ENCODE data around the gene NANOS1.

NANOS1 gene

DNA sequence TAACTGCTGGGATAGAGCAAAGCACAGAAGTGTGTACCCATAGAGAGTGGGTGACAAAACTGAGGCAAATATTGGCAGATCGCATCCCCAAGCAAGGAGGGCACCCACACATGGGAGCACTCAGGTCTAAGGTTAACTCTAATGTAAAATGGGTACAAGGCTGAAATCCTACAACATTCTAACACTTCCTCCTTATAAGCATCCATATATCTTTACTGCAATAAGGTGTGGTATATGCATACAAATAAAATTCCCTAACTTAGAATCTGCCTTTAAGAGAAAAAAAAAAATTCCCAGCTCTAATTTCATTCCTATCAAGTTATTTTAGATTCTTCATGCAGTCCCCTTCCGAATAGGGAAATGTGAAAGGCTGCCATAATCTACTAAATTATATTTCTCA is 32.4 kb downstream of the NANOS1 start:
- Histone ChIP-seq H3K4me3 (ENCODE audit: low read depth, low read length) (no peak overlapping the region), H3K9me3 (ENCODE audit: control insufficient read depth, insufficient read depth, low read length) (no peaks in the 10 kb centered on the region), H3K36me3 (ENCODE audit: control insufficient read depth, insufficient read depth, low read length) (peaks cover 97% of the 10 kb centered on the region), H3K4me1 (ENCODE audit: control insufficient read depth, insufficient read depth, low read length) (no peaks in the 10 kb centered on the region), H3K27ac (ENCODE audit: low read depth, low read length) (no peak overlapping the region), H3K27me3 (ENCODE audit: control insufficient read depth, insufficient read depth, low read length) (no peaks in the 10 kb centered on the region), H3K9ac (ENCODE audit: low read depth, low read length) (no peak overlapping the region)

DNA sequence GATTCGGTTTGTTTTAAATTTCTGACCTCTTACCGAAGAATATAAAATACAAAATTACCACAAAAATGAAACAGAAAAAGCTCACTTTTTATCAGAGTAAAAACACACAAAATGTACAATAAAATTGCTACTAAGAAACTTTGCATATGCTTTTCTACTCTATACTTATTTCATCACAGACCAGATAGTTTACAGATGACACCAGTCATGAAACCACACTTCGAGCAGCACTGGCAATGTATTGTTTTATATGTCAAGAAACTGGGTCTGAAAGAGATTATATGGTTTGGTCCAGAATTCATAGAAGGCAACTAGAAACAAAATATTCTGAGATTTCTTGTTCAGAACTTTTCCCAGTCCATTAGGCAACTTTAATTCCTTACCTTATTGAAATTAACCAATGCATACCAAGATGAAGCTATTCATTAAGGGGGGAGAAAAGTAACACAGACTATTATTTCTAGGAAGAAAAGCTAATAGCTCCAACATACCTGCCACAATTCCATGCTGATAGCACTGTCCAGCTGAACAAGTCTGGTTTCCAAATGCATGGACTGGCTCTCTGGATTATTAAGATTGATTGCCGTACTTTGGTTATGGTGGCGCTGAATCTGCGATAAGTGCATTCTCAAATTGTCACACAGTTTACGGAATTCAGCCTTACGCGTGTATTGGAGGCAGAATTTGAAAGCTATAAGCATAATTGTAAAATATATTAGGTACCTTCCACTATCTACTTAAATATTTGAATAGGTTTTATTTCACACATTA is 41.1 kb downstream of the NANOS1 start:
- Histone ChIP-seq H3K27ac (ENCODE audit: low read depth, low read length) (no peak overlapping the region), H3K27me3 (ENCODE audit: control insufficient read depth, insufficient read depth, low read length) (no peaks in the 10 kb centered on the region), H3K9ac (ENCODE audit: low read depth, low read length) (no peak overlapping the region), H3K36me3 (ENCODE audit: control insufficient read depth, insufficient read depth, low read length) (peaks cover 82% of the 10 kb centered on the region), H3K4me3 (ENCODE audit: low read depth, low read length) (no peak overlapping the region), H3K4me1 (ENCODE audit: control insufficient read depth, insufficient read depth, low read length) (no peaks in the 10 kb centered on the region), H3K9me3 (ENCODE audit: control insufficient read depth, insufficient read depth, low read length) (no peaks in the 10 kb centered on the region)

DNA sequence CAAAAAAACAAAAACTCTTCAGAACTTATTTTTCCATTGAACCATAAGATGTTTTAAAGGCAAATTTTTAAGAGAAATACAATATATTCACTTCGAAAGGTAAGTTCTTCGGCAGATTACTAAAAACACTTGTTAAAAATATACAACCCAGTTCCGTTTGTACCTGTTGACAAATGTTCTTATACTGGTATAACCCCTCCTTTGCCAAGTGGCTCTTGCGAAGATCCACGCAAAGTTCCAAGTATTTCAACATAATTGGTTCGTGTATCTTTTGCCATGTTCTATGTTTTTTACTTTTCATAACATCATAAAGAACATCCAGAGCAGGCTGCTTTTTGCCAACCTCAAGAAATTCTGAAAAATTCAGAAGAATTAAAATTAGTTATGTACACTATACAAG is 44.1 kb downstream of the NANOS1 start:
- Histone ChIP-seq H3K4me3 (ENCODE audit: low read depth, low read length) (no peak overlapping the region), H3K27me3 (ENCODE audit: control insufficient read depth, insufficient read depth, low read length) (no peaks in the 10 kb centered on the region), H3K4me1 (ENCODE audit: control insufficient read depth, insufficient read depth, low read length) (0 out of 2 replicates have a peak, but pooled peaks cover 2% of the 10 kb centered on the region), H3K36me3 (ENCODE audit: control insufficient read depth, insufficient read depth, low read length) (peaks cover 66% of the 10 kb centered on the region), H3K9me3 (ENCODE audit: control insufficient read depth, insufficient read depth, low read length) (no peaks in the 10 kb centered on the region), H3K27ac (ENCODE audit: low read depth, low read length) (no peak overlapping the region), H3K9ac (ENCODE audit: low read depth, low read length) (no peak overlapping the region)

DNA sequence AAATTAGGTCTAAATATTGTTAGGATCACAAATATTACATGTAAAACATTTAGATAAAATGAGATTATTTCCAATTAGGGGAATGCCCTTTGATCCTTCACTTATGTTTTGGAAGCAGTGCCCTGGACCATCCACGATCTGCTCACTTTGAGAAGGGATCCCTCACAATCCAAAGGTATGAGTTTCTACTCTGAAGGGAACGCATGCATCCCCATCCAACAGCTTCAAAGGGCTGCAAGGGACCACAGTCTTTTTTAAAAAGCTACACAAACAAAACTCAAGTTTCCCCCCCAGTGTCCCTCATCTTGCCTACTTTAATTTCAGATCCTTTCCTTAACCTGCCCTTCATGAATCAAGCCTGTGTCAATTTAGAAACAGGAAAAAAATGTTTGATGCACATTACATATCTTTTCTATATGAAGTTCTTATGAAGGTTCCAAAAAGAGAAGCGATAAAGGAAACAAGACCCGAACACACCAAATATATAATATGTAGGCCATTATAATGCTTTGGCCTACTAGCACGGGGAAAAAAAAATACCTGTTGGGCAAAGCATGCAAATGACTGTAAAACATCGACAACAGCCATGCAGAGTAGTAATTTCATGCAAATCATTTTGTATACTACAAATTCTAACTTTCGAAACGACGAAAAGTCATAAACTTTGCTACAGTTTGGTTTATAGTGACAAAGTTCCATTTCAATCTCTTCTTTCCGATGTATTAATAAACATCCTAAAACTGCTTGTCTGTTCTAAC is 49.1 kb downstream of the NANOS1 start:
- H3K27me3 ChIP-seq (ENCODE audit: control insufficient read depth, insufficient read depth, low read length): no peaks in the 10 kb centered on the region
- no peaks in the 10 kb centered on the region for H3K9me3 ChIP-seq (ENCODE audit: control insufficient read depth, insufficient read depth, low read length)
- peak overlapping the region; percentile 99; the same call in 1 of the 2 replicates for H3K9ac ChIP-seq (ENCODE audit: low read depth, low read length)
- 0 out of 2 replicates have a peak, but pooled peaks cover 3% of the 10 kb centered on the region for H3K4me1 ChIP-seq (ENCODE audit: control insufficient read depth, insufficient read depth, low read length)
- no peak overlapping the region for H3K27ac ChIP-seq (ENCODE audit: low read depth, low read length)
- H3K36me3 ChIP-seq (ENCODE audit: control insufficient read depth, insufficient read depth, low read length): peaks cover 15% of the 10 kb centered on the region
- H3K4me3 ChIP-seq (ENCODE audit: low read depth, low read length): peak overlapping the region; percentile 99

DNA sequence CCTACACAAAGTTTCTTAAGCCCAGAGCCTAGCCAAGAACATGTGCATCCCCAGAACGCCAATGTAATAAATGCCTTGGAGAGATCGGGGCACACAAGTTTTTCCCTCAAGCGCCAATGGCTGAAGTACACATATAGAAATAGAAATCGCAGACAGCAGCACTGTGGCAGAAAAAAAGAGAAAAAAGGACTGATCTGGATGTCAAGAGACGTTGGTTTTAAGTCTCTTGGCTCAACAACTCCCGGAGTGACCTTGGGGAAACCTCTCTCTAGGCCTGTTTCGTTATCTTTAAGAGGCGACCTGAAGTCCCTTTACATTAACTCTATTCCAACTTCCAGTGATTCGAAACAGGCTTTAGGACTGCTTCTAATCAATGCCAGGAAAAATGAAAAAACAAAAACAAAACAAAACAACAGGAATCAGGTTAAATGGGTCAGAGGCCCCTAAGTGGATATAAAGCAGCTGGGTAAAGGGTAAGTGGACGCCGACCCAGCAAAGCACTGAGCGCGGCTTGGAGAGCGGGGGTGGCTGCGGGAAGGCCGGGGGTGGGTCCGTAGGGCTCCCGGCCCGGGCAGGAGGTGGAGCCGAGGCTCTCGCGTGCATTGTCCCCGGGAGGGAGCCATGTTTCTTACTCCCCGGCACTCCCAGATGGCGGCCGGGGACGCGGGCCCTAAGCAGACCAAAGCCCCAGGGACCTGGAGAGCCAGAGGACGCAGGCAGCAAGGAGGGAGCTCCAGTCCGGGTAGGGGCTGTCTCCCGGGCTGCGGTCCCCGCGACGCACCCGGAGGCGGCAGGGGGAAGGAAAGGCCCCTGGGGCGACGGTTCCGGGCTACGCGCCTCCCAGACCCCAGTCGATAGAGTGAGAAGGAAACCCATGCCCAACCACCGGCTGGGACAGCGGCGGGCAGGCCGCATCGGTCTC is 50.3 kb downstream of the NANOS1 start:
- H3K9me3 ChIP-seq (ENCODE audit: control insufficient read depth, insufficient read depth, low read length): no peaks in the 10 kb centered on the region
- H3K27me3 ChIP-seq (ENCODE audit: control insufficient read depth, insufficient read depth, low read length): no peaks in the 10 kb centered on the region
- peak overlapping the region; percentile 99 for H3K4me3 ChIP-seq (ENCODE audit: low read depth, low read length)
- H3K9ac ChIP-seq (ENCODE audit: low read depth, low read length): peak overlapping the region; percentile 99
- peaks cover 11% of the 10 kb centered on the region for H3K36me3 ChIP-seq (ENCODE audit: control insufficient read depth, insufficient read depth, low read length)
- 0 out of 2 replicates have a peak, but pooled peaks cover 3% of the 10 kb centered on the region for H3K4me1 ChIP-seq (ENCODE audit: control insufficient read depth, insufficient read depth, low read length)
- peak overlapping the region; percentile 96 for H3K27ac ChIP-seq (ENCODE audit: low read depth, low read length)

DNA sequence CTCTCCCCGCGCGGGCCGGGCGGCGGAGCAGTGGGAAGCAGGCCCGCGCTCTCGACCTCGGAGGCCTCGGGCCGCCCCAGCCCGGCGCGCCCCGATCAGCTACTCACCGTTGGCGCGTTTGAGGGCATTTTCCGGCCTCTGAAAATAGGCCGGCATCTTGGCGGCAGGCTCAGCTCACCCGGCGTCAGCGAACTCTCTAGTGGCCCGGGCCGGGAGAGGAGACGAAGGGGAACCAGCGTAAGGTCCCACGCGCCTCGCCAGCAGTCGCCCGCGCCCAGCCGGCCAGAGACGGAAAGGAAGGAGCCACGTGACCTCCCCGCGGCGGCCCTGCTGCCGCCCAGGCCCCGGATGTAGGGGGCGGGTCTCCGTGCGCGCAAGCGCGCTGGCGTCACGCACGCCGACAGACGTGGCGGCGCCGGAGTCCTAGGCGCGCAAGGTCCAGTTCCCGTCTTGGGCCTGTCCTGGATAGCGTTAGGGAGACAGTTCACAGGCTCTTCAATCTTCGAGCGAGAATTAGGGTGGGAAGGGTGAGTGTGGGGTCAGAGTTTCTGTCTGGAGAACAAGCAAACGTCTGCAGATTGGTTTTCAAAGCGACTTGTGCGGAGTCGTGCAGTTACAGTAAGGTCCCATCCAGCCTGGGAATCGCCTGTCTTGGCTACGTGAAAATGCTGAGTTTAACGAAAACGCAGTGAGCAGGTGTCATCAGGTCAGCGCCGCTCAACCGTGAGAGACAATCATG is 51.2 kb downstream of the NANOS1 start, which contains the start of gene EIF3A:
Gene EIF3A (minus strand): TSS at position 297 of the 739 bp plus-strand sequence. CDS start 141 bp downstream, at position 156.
- H3K4me1 ChIP-seq (ENCODE audit: control insufficient read depth, insufficient read depth, low read length): 0 out of 2 replicates have a peak, but pooled peaks cover 3% of the 10 kb centered on the region
- peak within 1 kb of the TSS; percentile 99 for H3K9ac ChIP-seq (ENCODE audit: low read depth, low read length)
- no peaks in the 10 kb centered on the region for H3K27me3 ChIP-seq (ENCODE audit: control insufficient read depth, insufficient read depth, low read length)
- H3K4me3 ChIP-seq (ENCODE audit: low read depth, low read length): peak within 1 kb of the TSS; percentile 99
- H3K27ac ChIP-seq (ENCODE audit: low read depth, low read length): peak within 1 kb of the TSS; percentile 96
- H3K36me3 ChIP-seq (ENCODE audit: control insufficient read depth, insufficient read depth, low read length): peaks cover 11% of the 10 kb centered on the region
- no peaks in the 10 kb centered on the region for H3K9me3 ChIP-seq (ENCODE audit: control insufficient read depth, insufficient read depth, low read length)
